Neuronal stem cell (in vitro differentiated cells): ENCODE measurements around the gene CACNA1C.

Experiments
- DNase-seq: peaks from one replicate; pipeline ENCODE4 v3.0.0-alpha.2; 2013; ENCODE audit warnings: low spot score
- H2AFZ ChIP-seq: one replicate; pipeline ENCODE4 v1.6.1; 2013; ENCODE audit warnings: mild to moderate bottlenecking, low read length, inconsistent platforms
- H2AK5ac ChIP-seq: 2 replicates; pipeline ENCODE4 v1.6.1; 2013; ENCODE audit warnings: low read depth, mild to moderate bottlenecking, inconsistent platforms, low read length, moderate library complexity, mixed read lengths
- H2BK120ac ChIP-seq: 2 replicates; pipeline ENCODE4 v1.6.1; 2013; ENCODE audit warnings: low read depth, mild to moderate bottlenecking, inconsistent platforms, low read length, moderate library complexity, mixed read lengths
- H2BK12ac ChIP-seq: one replicate; pipeline ENCODE4 v1.6.1; 2013; ENCODE audit warnings: low read length, inconsistent platforms
- H2BK15ac ChIP-seq: 2 replicates; pipeline ENCODE4 v1.6.1; 2013; ENCODE audit warnings: mild to moderate bottlenecking, low read length, inconsistent platforms, mixed read lengths
- H2BK5ac ChIP-seq: one replicate; pipeline ENCODE4 v1.6.1; 2013; ENCODE audit warnings: inconsistent platforms, mild to moderate bottlenecking, low read length, moderate library complexity
- H3K14ac ChIP-seq: one replicate; pipeline ENCODE4 v1.6.1; 2013; ENCODE audit warnings: low read length, inconsistent platforms
- H3K18ac ChIP-seq: 2 replicates; pipeline ENCODE4 v1.6.1; 2013; ENCODE audit warnings: low read length, inconsistent platforms
- H3K23ac ChIP-seq: 2 replicates; pipeline ENCODE4 v1.6.1; 2013; ENCODE audit warnings: low read depth, mild to moderate bottlenecking, mixed read lengths, low read length, inconsistent platforms; ENCODE audit not compliant: poor library complexity
- H3K27ac ChIP-seq: replicated peaks from 3 replicates; pipeline ENCODE4 v1.5.1; 2013; ENCODE audit warnings: low read length, inconsistent platforms
- H3K27me3 ChIP-seq, 3 experiments: 2 replicates each; pipeline ENCODE4 v1.6.1; 2013; ENCODE audit warnings: low read length in 3 of 3, mild to moderate bottlenecking in 2 of 3, inconsistent platforms in 1 of 3, low read depth in 1 of 3, mixed read lengths in 1 of 3, moderate library complexity in 1 of 3; ENCODE audit not compliant: control insufficient read depth in 3 of 3, insufficient read depth in 3 of 3
- H3K36me3 ChIP-seq, 2 donors: replicated peaks in 1 of 2; 2 replicates each; pipeline ENCODE4 v1.6.1; 2013; ENCODE audit warnings: low read length in 2 of 2; ENCODE audit not compliant: control insufficient read depth in 2 of 2, insufficient read depth in 2 of 2
- H3K4ac ChIP-seq: 2 replicates; pipeline ENCODE4 v1.6.1; 2013; ENCODE audit warnings: inconsistent platforms, mild to moderate bottlenecking, low read length, moderate library complexity
- H3K4me1 ChIP-seq, 2 donors: 1 replicate in 1 of 2; 2 replicates in 1 of 2; pipeline ENCODE4 v1.6.1; 2013; ENCODE audit warnings: low read length in 2 of 2, low read depth in 1 of 2; ENCODE audit not compliant: control insufficient read depth in 2 of 2, insufficient read depth in 1 of 2
- H3K4me2 ChIP-seq: one replicate; pipeline ENCODE4 v1.6.1; 2013; ENCODE audit warnings: mild to moderate bottlenecking, low read length, inconsistent platforms; ENCODE audit not compliant: insufficient read depth, poor library complexity, severe bottlenecking
- H3K4me3 ChIP-seq, 2 donors: 2 replicates each; pipeline ENCODE4 v1.5.1; 2013; ENCODE audit warnings: low read length in 2 of 2, mild to moderate bottlenecking in 2 of 2, inconsistent platforms in 1 of 2, moderate library complexity in 1 of 2
- H3K79me1 ChIP-seq: one replicate; pipeline ENCODE4 v1.6.1; 2013; ENCODE audit warnings: low read depth, mild to moderate bottlenecking, inconsistent platforms, low read length, moderate library complexity
- H3K9ac ChIP-seq: one replicate; pipeline ENCODE4 v1.6.1; 2013; ENCODE audit warnings: mild to moderate bottlenecking, low read depth, low read length, inconsistent platforms; ENCODE audit not compliant: poor library complexity
- H3K9me3 ChIP-seq, 2 donors: replicated peaks in 1 of 2; 2 replicates each; pipeline versions ENCODE3 to v1.6.1; 2013; ENCODE audit warnings: low read length in 2 of 2, mild to moderate bottlenecking in 2 of 2, inconsistent platforms in 1 of 2, low read depth in 1 of 2, mixed read lengths in 1 of 2, moderate library complexity in 1 of 2; ENCODE audit not compliant: control insufficient read depth in 2 of 2, insufficient read depth in 1 of 2
- H4K8ac ChIP-seq: one replicate; pipeline ENCODE4 v1.6.1; 2013; ENCODE audit warnings: low read depth, mild to moderate bottlenecking, inconsistent platforms, low read length, moderate library complexity
- H4K91ac ChIP-seq: one replicate; pipeline ENCODE4 v1.6.1; 2013; ENCODE audit warnings: low read length, low read depth, mild to moderate bottlenecking, inconsistent platforms; ENCODE audit not compliant: poor library complexity
- WGBS, 2 donors: extraction: QIAGEN DNeasy Blood & Tissue Kit; methylation state at CpG; one replicate each; pipeline ENCODE4 v1.1.7; 2013; ENCODE audit warnings: missing lambda C conversion rate in 2 of 2, mixed read lengths in 1 of 2; ENCODE audit not compliant: insufficient read length in 2 of 2, insufficient replicate concordance in 1 of 2; ENCODE audit errors: extremely low coverage in 2 of 2; 5-methylcytosine and 5-hydroxymethylcytosine counted together

CACNA1C gene

DNA sequence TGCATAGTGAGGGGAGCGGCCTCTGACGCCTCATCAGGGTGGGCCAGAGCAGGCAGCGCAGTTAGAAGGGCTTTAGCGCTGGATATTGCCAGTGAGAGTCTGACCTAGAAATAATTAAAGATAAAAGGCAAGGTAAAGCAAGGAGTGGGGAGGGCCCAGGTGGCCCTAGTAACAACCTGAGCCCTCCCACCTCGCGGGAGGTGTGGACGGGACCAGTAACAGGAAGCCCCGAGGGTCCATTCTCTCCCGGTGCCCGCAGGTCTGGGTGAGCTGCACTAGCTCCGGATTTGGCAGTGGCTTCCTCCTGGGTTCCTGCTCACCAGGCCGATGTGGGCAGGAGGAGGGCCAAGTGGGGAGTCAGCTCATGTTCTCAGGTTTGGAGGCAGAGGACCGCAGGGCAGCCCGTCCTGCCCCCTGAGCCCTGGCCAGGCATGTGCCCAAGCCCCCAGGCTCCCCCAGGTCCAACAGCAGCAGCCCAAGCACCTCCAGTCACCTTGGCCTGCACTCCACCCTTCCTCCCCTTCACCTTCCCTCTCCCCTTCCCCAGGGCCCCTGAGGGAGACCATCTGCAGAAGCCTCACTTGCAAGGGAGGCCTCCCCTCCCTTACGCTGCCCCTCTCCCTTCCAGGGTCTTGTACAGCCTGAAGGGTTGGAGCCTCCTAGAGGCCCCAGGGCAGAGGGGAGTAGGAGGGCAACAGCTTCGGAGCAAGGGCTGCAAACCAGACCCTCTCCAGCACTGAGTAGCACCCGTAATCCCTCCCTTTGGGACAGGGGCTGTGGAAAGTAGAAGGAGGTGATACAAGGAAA, 597.7 kb downstream of the CACNA1C start:
- Histone ChIP-seq H3K4ac (no peak overlapping the region), H4K91ac (no peak overlapping the region), H4K8ac (no peak overlapping the region), H2AFZ (no peak overlapping the region), H3K9me3 (no peaks in the 10 kb centered on the region), H3K4me2 (no peak overlapping the region), H3K27me3 (peaks cover 0 to 33% (median 0%) of the 10 kb centered on the region in 3 experiments), H3K27ac (no peak overlapping the region), H3K36me3 (no peaks in the 10 kb centered on the region), H2BK15ac (peak overlapping the region; percentile 32), H3K23ac (no peak overlapping the region), H2AK5ac (no peak overlapping the region), H2BK12ac (no peak overlapping the region), H3K14ac (no peak overlapping the region), H2BK120ac (no peak overlapping the region), H3K9ac (no peak overlapping the region), H3K79me1 (peaks cover 2% of the 10 kb centered on the region), H2BK5ac (no peak overlapping the region), H3K4me3 (no peak overlapping the region), H3K4me1 (peaks cover 0 to 4% of the 10 kb centered on the region in 2 donors), H3K18ac (peak overlapping the region; percentile 58)
- DNase-seq: no peak
- no CpG with 5 or more reads among the region's 17 CpGs for WGBS, 2 donors

DNA sequence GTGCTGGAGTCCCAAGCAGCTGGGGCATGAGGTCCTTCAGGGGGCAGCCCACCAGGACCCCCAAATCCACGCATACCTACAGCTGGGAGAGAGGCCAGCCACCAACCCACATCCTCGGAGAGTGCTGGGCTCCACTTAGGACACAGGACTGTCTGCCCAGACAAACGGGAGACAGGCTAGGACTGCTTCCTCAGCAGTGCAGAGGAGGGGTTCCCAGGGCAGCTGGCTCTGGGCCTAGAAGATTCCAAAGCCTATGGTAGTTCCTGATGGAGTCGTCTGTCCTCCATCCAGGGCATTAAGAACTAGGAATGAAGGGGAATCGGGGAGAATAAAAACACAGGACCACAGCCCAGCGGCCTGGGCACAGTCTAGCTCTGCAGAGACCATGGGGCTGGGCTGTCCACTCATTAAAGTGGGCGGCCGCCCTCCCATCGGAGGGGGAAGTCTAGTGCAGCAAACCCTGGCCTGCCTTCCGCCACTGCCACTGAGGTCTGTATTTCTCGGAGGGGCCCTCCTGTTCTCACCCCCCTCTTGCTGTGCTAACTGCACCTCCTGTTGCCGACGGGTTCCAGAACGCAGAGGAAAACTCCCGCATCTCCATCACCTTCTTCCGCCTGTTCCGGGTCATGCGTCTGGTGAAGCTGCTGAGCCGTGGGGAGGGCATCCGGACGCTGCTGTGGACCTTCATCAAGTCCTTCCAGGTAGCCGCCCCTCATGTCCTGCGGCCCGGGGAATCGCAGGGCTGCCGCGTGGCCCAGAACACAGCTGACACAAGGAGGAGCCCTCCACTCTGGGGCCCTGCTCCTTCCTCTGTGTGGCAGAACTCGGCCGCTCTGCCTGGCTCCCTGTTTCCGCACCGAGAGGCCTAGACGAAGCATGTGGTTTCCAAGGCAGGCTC, 598.5 kb downstream of the CACNA1C start:
- no peak overlapping the region for H3K27ac ChIP-seq
- H3K18ac ChIP-seq: peak overlapping the region; percentile 58
- H3K9ac ChIP-seq: no peak overlapping the region
- peaks cover 2% of the 10 kb centered on the region for H3K79me1 ChIP-seq
- H3K14ac ChIP-seq: no peak overlapping the region
- H4K91ac ChIP-seq: no peak overlapping the region
- H3K4me2 ChIP-seq: no peak overlapping the region
- DNase-seq: no peak
- H3K4me1 ChIP-seq: peaks cover 0 to 4% of the 10 kb centered on the region in 2 donors
- WGBS, 2 donors: no CpG with 5 or more reads among the region's 32 CpGs
- H2BK15ac ChIP-seq: no peak overlapping the region
- no peak overlapping the region for H3K4ac ChIP-seq
- no peak overlapping the region for H3K23ac ChIP-seq
- no peak overlapping the region for H2AFZ ChIP-seq
- peak overlapping the region; percentile 38 for H2AK5ac ChIP-seq
- H2BK120ac ChIP-seq: no peak overlapping the region
- H4K8ac ChIP-seq: no peak overlapping the region
- H2BK12ac ChIP-seq: no peak overlapping the region
- no peak overlapping the region for H2BK5ac ChIP-seq
- H3K27me3 ChIP-seq: peaks cover 0 to 31% (median 0%) of the 10 kb centered on the region in 3 experiments
- H3K4me3 ChIP-seq: no peak overlapping the region
- no peaks in the 10 kb centered on the region for H3K36me3 ChIP-seq
- no peaks in the 10 kb centered on the region for H3K9me3 ChIP-seq

DNA sequence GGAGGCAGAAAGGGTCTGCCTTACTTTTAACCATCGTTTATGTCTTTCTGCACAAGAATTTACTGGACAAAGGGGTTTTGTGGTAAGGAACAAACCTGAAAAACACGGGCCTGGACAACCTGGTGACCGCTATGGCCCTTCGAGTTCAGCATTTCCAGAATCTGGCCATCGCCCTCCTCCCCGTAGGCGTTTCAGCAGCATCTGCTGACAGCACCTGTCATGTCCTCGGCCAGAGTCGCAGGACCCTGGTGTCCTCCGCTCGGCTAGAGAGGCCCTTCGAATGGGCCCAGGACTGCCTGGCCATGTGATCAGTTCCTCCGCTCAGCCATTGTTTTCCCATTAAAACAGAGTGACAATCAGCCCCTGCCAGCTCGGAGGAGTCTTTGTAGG, 599.2 kb downstream of the CACNA1C start:
- H2BK120ac ChIP-seq: no peak overlapping the region
- H3K27ac ChIP-seq: no peak overlapping the region
- no peak for DNase-seq
- WGBS, 2 donors: no CpG with 5 or more reads among the region's 14 CpGs
- H3K4me1 ChIP-seq: peaks cover 0 to 4% of the 10 kb centered on the region in 2 donors
- H3K14ac ChIP-seq: no peak overlapping the region
- peaks cover 2% of the 10 kb centered on the region for H3K79me1 ChIP-seq
- H2BK12ac ChIP-seq: no peak overlapping the region
- H3K36me3 ChIP-seq: no peaks in the 10 kb centered on the region
- H3K4ac ChIP-seq: no peak overlapping the region
- no peak overlapping the region for H4K91ac ChIP-seq
- H2AFZ ChIP-seq: no peak overlapping the region
- H2BK5ac ChIP-seq: no peak overlapping the region
- peak overlapping the region; percentile 38 for H2AK5ac ChIP-seq
- no peak overlapping the region for H2BK15ac ChIP-seq
- no peak overlapping the region for H4K8ac ChIP-seq
- H3K23ac ChIP-seq: no peak overlapping the region
- peak overlapping the region; percentile 23 for H3K18ac ChIP-seq
- peaks cover 0 to 28% (median 0%) of the 10 kb centered on the region in 3 experiments for H3K27me3 ChIP-seq
- H3K9ac ChIP-seq: no peak overlapping the region
- no peak overlapping the region for H3K4me2 ChIP-seq
- no peaks in the 10 kb centered on the region for H3K9me3 ChIP-seq
- H3K4me3 ChIP-seq: no peak overlapping the region
